MG63 (cell line): Measurements from ENCODE around the gene SCART1. TPM values are rescaled to one million over a fixed set of nuclear protein-coding genes. Genes with fewer than 3 reads are reported as not detected.

Experiments
- total RNA-seq: library from RNA; depleted of rRNA; stranded (reverse); fragments of >200 nt; shearing (Covaris generic); gene quantifications from 2 replicates; pipeline ENCODE4 v1.2.3, GENCODE V29; 2014; ENCODE audit warnings: low replicate concordance; rRNA removed

SCART1 gene
- total RNA-seq, 1 experiment from 2014 or later = 1.5 TPM

Other genes with a start within 250 kb of the SCART1 start
- gene UTF1, start 223.7 kb upstream of the SCART1 start, total RNA-seq = not detected in 2 replicates
- gene VENTX, start 216.1 kb upstream of the SCART1 start, total RNA-seq = not detected in 2 replicates
- 0.52 and 1.5 TPM in 2 replicates for gene ADAM8, start 177.1 kb upstream of the SCART1 start, total RNA-seq
- 58.6 and 80.8 TPM in 2 replicates for gene TUBGCP2, start 145.1 kb upstream of the SCART1 start, total RNA-seq
- 42.0 and 75.7 TPM in 2 replicates for gene ZNF511, start 145.0 kb upstream of the SCART1 start, total RNA-seq
- not detected in 2 replicates for gene CALY, start 117.0 kb upstream of the SCART1 start, total RNA-seq
- not detected in 2 replicates for gene PRAP1, start 106.6 kb upstream of the SCART1 start, total RNA-seq
- gene FUOM, start 95.9 kb upstream of the SCART1 start, total RNA-seq = 10.8 and 50.8 TPM in 2 replicates
- 73.8 and 120 TPM in 2 replicates for gene ECHS1, start 80.6 kb upstream of the SCART1 start, total RNA-seq
- gene PAOX, start 74.7 kb upstream of the SCART1 start, total RNA-seq = 0.54 and 0.66 TPM in 2 replicates
- 33.6 and 39.4 TPM in 2 replicates for gene MTG1, start 59.8 kb upstream of the SCART1 start, total RNA-seq
- gene SPRN, start 29.3 kb upstream of the SCART1 start, total RNA-seq = not detected in 2 replicates
- gene CYP2E1, start 73.4 kb downstream of the SCART1 start, total RNA-seq = 0.99 TPM in 1 of 2 replicates, not detected in the other
- gene SYCE1, start 111.6 kb downstream of the SCART1 start, total RNA-seq = not detected in 2 replicates
- not detected in 2 replicates for gene FRG2B, start 172.8 kb downstream of the SCART1 start, total RNA-seq